HTR-8/SVneo (cell line): ENCODE measurements around the gene RRP36.
A peak's percentile ranks its signal among the peaks of the same experiment; 100 is the strongest.

ENCODE experiments used
- DNase-seq: peaks from one replicate; pipeline ENCODE4 v3.0.0; 2011; ENCODE audit warnings: low spot score, mixed read lengths; ENCODE audit not compliant: insufficient read length
- FAIRE-seq: peaks from 2 replicates; lab custom pipeline; 2011; peaks lifted over from hg19 to GRCh38; lab: Jason Lieb, UNC

RRP36 gene

DNA sequence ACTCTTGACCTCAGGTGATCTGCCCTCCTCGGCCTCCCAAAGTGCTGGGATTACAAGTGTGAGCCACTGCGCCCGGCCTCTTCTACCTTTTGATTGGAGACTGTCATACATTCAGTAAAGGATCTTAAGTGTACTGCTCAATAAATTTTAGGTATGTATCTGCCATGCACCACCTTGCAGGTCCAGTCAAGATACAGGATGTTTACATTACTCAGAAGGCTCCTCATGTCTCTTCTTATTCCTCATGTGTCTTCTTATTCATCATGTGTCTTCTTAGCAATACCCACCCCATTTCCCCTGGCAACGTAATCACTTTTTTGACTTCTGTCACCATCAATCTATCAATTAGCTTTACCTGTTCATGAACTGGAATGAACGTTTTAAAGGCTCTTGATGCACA lies 15.6 kb upstream of the RRP36 start:
- no peak for FAIRE-seq
- no peak for DNase-seq

DNA sequence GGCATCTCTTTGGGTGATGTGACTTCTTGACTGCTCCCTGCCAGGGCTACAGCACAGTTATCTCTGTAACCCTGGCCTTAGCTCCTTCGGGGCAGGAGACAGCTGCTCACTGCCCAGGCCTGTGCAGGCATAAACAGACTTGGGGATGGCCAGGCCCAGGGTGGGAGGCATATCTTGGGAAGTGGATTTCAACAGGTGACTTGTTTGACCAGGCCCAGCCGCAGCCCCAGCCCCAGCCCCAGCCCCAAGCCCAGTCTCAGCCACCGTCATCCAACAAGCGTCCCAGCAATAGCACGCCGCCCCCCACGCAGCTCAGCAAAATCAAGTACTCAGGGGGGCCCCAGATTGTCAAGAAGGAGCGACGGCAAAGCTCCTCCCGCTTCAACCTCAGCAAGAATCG lies 15.2 kb upstream of the RRP36 start:
- no peak for FAIRE-seq

DNA sequence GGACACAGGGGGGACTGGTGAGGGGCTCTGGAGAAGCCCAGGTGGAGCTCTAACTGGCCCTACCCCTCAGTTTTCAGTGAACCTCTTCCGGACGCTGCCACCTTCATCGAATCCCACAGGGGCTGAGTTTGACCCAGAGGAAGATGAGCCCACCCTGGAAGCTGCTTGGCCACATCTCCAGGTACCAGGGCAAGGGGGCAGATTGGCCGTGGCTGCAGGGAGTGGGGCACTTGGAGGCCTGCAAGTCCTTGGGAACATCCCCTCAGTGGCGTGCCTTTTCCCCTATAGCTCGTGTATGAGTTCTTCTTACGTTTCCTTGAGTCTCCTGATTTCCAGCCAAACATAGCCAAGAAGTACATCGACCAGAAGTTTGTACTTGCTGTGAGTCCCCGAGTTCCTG lies 14.3 kb upstream of the RRP36 start:
- FAIRE-seq = no peak
- DNase-seq = no peak

More for the DNA sequence above, 15.2 kb upstream of the RRP36 start:
- no peak for DNase-seq

DNA sequence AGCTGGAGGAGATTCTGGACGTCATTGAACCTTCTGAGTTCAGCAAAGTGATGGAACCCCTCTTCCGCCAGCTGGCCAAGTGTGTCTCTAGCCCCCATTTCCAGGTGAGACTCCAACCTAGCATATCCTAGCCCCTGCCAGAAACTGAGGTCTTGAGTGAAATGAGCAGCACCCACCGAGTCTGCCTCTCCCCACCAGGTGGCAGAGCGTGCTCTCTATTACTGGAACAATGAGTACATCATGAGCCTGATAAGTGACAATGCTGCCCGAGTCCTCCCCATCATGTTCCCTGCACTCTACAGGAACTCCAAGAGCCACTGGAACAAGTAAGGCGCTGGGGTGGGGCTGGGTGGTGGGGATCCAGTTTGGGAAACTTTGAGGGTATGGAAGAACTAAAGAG lies 12.3 kb upstream of the RRP36 start:
- FAIRE-seq = no peak
- peak; percentile 35 for DNase-seq

DNA sequence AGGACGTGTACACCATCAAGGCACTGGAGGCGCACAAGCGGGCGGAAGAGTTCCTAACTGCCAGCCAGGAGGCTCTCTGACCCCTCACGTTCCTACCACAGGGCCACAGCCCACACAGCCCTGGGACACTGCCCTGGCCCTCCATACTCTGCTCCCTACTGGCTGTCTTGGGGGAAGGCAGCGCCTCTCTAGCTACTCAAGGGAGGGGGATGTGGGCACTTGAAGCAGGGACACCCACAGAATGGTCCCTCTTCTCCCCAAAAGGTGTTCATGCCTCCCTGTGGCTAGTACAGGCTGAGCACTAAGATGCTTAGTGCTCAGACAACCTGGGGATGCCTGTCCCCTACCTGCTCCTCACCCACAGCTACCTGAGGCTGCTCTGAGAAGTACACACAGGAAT lies 10.2 kb upstream of the RRP36 start:
- DNase-seq = no peak
- no peak for FAIRE-seq

DNA sequence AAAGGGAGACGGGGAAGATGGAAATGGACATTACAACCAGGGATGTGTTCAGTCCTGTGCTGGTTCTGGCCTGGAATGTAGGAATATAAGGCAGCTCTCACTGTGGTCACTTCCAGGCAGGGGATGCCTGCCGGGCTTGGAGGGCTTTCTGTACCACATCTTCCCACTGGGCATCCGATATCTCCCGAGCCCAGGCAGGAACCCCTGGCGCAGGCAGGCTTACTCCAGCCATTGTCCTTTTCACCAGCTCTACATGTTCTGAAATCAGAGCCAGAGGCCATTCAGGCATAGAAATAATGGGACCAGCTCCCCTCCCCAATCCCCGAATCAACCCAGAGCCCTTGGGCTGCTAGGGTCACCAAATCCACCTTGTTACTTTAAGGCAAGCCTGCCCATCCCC lies 9.1 kb upstream of the RRP36 start:
- DNase-seq = no peak

DNA sequence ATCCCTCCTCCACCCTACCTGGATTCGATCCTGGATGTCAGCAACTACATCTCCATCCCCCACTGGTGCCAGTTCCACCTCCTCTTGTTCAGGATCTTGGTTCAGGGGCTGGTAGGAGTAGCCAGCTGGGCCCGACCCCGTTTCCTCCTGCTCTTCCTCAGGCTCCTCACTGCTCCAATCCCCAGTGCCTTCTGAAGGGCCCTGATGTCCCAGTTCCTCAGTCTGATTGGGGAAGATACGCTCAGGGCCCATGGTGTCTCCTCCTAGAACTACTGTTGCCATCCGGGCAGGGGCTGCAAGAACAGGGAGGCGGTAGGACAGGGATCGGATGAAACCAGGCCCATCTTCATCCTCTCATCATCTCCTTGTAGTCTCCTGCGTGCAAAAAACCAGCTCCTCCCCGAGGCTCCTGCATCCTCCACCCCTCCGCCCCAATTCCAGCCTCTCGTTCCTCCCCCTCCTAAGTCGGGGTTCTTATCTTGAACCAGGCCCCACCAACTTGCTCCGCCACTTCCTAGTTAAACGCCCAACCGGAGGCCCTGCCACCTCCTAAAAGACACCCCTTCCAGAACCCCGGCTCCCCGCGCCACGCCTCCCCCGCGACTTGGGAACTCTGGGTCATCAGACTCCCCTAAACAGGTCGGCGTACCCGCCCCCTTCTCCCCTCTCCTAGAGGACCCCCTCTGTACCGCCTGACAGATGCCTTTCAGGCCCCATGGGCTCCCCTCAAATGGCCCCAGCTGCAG lies 8.2 kb upstream of the RRP36 start:
- no peak for FAIRE-seq
- no peak for DNase-seq

More for the DNA sequence above, 9.1 kb upstream of the RRP36 start:
- no peak for FAIRE-seq

DNA sequence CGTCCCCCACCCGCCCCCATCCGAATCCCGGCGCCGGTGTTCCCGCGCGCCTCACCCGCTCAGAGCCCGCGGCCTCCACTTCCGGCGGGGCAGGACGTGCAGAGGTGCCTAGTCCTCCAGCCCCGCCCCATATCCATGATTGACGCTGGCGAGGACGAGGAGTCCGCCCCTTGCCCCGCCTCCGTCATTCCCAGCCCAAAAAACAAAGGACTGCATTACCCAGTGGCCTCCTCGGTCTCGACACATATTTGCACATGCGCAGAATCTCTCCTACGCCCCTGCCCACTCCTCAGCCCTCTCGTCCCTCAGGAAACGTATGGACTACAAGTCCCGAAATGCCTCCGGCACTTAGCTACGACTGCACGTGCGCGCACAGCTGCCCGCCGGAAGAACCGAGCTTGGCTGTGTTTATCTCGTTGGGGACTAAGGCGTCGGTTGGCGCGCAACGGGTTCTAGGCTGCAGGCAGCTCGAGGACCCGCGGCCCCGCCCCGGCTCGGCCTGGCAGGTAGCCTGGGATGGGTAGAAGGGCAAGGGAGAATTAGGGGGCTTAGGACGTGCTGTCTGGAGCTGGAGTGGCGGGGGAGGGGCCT lies 7.5 kb upstream of the RRP36 start, which contains the start of the genes KLHDC3 and MEA1:
KLHDC3 (plus strand) TSS at position 407 of the 591 bp plus-strand sequence. CDS start 2,944 bp downstream, outside the sequence.
MEA1 (minus strand) TSS at position 104 of the 591 bp plus-strand sequence. CDS start 133 bp downstream, outside the sequence.
- FAIRE-seq = peak; percentile 96
- DNase-seq = peak; percentile 100

DNA sequence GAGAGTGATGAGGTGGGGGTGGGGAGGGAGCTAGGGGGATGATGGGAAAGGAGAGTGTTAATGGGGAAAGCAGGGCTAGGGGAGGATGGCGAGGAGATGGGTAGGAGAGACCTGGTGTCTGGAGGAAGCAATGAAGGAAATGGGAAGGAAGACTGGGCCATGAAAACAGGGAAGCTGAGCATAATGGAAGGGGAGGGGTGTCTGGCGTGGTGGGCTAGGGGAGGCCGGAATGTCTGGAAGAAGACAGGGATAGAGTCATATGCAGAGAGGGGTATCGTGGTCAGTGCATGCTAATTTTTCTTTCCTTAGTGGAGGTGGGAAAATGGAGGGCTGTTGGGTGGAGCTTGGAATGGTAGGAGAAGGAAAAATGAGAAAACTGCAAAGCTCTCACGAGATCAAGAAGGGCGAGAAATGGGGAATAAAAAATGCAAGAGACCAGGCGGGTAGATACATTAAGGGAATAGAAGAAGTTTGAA lies 7.0 kb upstream of the RRP36 start:
- DNase-seq (no peak), FAIRE-seq (no peak)

DNA sequence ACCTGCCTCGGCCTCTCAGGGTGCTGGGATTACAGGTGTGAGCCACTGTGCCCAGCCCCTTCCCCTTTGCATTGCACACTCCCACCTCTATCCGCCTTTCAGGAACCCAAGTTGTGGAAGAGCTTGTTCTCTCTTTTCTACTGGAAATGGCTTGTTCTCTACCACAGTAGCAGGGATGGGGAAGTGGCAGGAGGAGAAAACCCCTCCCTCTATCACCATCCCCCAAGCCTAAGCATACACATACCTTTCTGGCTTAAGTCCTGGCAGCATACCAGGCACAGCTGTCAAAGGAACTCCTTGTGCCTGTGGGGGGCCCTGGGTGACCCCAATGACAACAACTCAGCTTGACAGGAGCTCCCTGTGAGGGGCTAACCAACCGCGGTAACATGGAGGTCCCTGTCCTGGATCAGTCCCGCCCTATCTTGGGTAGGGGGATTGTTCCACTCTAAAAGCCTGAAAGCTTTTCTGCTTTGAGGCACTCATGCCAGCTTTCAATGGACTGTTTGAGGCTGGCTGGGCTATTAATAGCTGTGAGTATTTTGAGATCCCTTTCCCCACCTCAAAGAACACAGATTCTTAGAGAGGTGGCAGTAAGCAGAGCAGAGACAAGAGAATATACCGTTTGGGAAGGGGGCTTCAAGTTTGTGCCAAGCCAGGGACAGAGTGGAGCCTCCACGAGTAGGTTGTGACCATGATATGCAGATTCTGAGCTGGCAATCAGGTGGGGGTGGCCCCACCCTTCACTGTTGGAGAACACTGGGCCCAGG lies 5.1 kb upstream of the RRP36 start:
- DNase-seq (no peak), FAIRE-seq (no peak)

DNA sequence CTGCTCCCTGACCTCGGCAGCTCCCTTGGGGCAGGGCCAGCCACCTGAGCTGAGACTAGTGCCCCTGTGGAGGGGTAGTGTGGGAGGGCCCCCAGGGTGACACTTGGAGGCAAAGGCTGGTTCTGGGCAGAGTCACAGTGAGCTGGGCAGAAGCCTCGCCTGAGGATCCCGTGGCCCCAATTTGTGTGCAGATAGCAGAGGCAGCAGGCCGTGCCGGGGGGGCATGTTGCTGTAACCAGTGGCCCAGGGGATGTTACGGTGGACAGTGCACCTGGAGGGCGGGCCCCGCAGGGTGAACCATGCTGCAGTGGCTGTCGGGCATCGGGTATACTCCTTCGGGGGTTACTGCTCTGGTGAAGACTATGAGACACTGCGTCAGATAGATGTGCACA lies 4.5 kb upstream of the RRP36 start:
- DNase-seq (no peak), FAIRE-seq (no peak)

DNA sequence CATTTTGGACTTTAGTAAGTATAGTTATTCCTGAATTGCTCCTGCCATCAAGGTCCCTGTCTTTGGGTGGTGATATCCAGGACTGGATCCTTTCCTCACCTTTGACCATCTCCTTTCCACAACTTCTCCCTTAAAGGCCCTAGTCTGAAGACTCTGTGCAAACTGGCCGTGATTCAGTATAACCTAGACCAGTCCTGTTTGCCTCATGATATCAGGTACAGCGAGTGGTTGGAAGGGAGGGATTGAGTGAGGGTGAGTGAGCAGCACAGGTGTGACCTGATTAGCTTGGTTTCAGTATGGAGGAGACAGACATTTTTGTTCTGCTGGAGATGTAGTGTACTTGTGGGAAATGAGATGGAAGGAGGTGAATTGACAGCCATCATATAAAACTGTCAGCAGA lies 2.3 kb upstream of the RRP36 start:
- no peak for FAIRE-seq

DNA sequence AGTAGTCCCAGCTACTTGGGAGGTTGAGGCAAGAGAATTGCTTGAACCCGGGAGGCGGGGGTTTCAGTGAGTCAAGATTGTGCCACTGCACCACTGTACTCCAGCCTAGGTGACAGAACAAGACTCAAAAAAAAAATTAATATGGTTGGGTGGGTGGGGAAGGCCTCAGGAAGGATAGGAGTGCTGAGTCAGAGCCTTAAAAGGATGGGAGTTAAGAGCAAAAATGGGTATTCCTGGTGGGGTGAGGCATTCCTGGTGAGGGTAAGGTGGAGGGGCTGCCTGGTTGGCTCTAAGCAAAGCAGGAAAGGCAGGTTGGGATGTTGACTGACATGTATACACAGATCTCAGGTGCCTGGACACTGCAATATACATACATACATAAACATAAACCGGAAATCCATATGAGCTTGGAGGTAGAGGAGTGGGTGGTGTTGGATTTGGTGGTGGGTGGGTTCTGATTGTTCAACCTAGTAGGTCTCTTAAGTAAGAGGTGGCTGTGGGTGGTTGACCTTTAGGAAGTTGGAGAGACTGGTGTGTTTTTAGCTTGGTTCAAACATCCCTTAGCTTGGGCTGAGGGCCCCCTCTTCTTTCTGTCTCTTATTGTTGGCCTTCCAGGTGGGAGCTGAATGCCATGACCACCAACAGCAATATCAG lies 1.2 kb upstream of the RRP36 start:
- DNase-seq (no peak), FAIRE-seq (no peak)

More for the DNA sequence above, 2.3 kb upstream of the RRP36 start:
- DNase-seq = no peak

DNA sequence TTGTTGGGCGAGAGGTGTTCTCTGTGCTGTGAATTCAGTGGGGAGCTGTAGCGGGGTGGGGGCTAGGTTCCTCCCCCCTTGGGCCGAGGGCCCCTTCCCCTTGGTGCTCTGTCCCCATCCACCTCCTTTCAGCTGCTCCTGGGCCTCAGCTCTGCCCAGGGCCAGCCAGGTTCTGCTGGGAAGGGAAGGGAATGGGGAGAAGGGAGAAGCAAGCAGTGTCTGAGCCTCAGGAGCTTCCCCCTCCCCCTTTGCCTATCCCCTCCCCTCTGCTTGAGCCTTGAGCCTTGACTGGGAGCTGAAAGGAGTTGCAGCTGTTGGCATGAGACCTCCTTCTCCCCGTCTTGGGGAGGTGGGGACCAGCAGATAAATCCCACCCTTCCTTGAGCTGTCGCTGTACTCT lies 576 bp upstream of the RRP36 start:
- FAIRE-seq (no peak), DNase-seq (no peak)

DNA sequence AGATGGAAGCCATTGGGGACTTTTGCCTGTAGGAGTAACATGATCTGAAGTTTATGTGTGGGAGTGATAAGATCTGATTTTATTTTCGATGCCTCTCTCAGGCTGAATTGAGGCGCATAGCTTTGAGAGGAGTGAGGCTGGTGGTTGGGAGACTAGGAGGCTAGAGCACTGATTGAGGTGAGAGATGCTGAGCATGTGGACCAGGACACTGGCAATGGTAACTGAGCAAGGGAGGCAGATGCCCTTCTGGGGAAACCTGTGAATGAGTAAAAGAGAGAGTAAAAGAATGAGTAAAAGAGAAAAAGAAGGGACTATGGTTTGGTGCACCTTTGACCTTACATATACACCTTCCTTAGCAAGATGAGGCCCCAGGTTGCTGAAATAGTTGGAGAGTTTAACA lies 3.0 kb downstream of the RRP36 start:
- DNase-seq (no peak), FAIRE-seq (no peak)

DNA sequence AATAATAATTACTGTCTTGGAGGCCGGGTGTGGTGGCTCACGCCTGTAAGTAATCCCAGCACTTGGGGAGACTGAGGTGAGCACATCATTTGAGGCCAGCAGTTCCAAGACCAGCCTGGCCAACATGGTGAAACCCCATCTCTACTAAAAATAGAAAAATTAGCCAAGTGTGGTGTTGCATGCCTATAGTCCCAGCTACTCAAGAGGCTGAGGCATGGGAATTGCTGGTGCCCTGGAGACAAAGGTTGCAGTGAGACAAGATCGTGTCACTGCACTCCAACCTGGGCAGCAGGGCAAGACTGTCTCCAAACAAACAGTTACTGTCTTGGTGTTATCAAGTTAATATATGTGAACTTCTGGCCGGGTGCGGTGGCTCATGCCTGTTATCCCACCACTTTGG lies 4.9 kb downstream of the RRP36 start:
- DNase-seq (no peak), FAIRE-seq (no peak)

DNA sequence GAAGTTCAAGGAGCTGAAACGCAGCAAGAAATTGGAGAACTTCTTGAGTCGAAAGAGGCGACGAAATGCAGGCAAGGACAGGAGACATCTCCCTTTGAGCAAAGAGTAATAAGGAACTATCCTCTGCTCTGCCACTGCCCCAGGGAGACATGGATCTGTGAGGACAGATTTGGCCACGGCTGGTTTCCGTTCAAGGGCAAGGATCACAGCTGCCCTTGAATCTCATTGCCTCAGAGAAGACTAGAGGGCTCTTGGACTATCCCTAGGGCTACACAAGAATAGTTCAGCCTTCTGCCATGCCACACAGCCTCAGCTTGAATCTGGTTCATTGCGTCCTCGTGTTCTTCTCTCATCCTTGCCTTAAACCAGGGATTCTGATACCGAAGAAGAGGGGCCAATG lies 7.7 kb downstream of the RRP36 start:
- DNase-seq (no peak), FAIRE-seq (no peak)

DNA sequence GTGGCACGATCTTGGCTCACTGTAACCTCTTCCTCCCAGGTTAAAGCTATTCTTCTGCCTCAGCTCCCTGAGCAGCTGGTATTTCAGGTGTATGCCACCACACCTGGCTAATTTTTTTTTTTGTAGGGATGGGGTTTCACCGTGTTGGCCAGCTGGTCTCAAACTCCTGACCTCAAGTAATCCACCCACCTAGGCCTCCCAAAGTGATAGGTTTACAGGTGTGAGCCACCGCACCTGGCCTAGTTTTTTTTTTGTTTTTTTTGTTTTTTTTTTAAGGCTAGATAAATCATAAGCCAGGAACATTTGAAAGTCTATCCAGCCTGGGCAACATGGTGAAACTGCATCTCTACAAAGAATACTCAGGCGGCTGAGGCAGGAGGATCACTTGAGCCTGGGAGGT lies 10.9 kb downstream of the RRP36 start:
- DNase-seq (no peak), FAIRE-seq (no peak)

DNA sequence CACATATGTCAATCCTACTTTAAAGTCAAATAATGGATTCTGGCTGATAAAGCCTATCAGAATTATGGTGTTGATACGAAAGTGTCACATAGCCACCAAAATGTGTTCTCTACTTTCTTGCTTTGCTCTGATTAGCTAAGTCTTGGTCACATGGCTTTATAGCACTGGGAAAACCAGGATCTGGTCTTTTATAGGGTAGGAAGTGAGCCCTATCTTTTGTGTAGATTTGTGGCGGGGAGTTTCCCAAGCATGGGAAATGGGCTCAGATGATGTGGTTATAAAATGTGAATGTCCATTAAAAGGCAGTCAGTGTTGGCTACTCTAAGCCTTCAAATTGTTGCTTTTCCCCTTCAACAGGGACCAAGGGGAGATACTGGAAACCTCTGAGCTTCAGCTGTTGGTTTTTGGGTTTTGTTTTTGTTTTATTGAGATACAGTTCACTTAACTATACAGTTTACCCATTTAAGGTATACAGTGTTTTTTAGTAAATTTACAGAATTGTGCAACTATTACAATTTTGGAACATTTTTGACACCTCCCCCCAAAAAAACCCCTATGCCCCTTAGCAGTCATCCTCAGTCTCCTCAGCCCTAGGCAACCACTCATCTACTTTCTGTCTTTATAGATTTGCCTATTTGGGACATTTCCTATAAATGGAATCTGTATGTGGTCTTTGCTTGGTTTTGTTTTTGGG lies 12.2 kb downstream of the RRP36 start:
- FAIRE-seq (no peak), DNase-seq (no peak)

DNA sequence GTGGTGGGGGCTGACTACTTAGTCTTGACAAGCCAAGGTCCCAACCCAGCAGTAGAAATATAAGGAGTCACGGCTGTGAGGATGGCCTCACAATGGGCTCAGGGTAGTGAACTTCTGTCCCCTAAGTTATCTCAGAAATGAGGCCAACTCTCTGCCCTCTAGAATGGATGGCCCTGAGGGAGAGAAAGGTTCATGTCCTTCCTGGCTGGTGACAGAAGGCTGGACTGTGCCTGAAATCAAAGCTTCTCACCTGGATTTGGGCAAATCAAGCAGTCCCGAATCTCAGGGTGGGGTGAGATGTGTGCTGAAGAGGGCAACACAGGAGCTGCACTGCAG lies 12.7 kb downstream of the RRP36 start:
- DNase-seq (no peak), FAIRE-seq (no peak)
